ENCODE measurements around the gene TSPAN10. TPM values are rescaled to one million over a fixed set of nuclear protein-coding genes. Genes with fewer than 3 reads are reported as not detected.

TSPAN10 gene
- total RNA-seq, 2 experiments from 2014 or later: 0.17 TPM; not detected in 1

DNA sequence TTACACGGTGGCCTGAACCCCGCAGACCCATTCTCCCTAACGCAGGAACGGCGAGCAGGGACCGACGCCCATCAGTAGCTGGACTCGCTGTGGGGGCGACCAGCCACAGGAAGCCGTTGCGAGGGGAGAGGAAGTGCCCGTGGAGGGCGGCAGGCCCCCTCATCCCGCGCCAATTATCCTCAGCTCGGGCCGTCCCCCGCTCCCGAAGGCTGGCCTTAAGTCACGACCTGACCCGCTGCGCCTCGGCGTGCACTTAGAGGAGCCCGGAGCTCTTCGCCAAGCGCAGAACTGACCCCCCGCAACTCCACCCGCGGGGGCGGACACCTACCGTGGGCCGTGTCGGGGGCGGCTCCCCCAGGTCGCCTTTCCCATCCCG is 46.2 kb downstream of the TSPAN10 start:
- Mint-ChIP-seq H3K27ac (peak overlapping the region; percentile 81), H3K27me3 (no peaks in the 10 kb centered on the region), H3K4me1 (ENCODE audit: low read depth) (peaks cover 24% of the 10 kb centered on the region), H3K36me3 (ENCODE audit: low read depth) (peaks cover 42% of the 10 kb centered on the region), H3K4me3 (peak overlapping the region; percentile 100), H3K9me3 (no peaks in the 10 kb centered on the region)
- ATAC-seq (ENCODE audit: poor library complexity) (no peak), DNase-seq (peak in 1 of 14 experiments; percentile 12)
- peaks cover 30% of the 10 kb centered on the region for H3K36me3 ChIP-seq (ENCODE audit: insufficient read depth, low read length)
- H3K27me3 ChIP-seq (ENCODE audit: control insufficient read depth in 1 of 2, insufficient read depth in 2 of 2, low read length in 2 of 2): no peaks in the 10 kb centered on the region
- peak overlapping the region; percentile 98 for H3K4me3 ChIP-seq (ENCODE audit: low read length)
- ChIA-PET POLR2A (interaction anchor here (0.9 to 4.0 kb wide), 18 partner anchors 9 to 444 kb away, joined by 3 to 43 read pairs (median 4); partner anchors contain the start of genes CCDC137, CENPX, FAAP100 and LRRC45), CTCF (interaction anchor here (0.9 to 1.6 kb wide), 3 partner anchors 19 to 186 kb away, joined by 3 to 5 read pairs (median 3); no protein-coding TSS in a partner anchor)
- no peaks in the 10 kb centered on the region for H3K9me3 ChIP-seq (ENCODE audit: control insufficient read depth in 1 of 2, insufficient read depth in 1 of 2, low read length in 2 of 2)
- H3K27ac ChIP-seq (ENCODE audit: low read depth in 1 of 2, low read length in 2 of 2): peak overlapping the region; percentile 67 to 69
- H3K4me1 ChIP-seq (ENCODE audit: insufficient read depth, low read length): peaks cover 51% of the 10 kb centered on the region
- TF ChIP-seq, protein P1, sequence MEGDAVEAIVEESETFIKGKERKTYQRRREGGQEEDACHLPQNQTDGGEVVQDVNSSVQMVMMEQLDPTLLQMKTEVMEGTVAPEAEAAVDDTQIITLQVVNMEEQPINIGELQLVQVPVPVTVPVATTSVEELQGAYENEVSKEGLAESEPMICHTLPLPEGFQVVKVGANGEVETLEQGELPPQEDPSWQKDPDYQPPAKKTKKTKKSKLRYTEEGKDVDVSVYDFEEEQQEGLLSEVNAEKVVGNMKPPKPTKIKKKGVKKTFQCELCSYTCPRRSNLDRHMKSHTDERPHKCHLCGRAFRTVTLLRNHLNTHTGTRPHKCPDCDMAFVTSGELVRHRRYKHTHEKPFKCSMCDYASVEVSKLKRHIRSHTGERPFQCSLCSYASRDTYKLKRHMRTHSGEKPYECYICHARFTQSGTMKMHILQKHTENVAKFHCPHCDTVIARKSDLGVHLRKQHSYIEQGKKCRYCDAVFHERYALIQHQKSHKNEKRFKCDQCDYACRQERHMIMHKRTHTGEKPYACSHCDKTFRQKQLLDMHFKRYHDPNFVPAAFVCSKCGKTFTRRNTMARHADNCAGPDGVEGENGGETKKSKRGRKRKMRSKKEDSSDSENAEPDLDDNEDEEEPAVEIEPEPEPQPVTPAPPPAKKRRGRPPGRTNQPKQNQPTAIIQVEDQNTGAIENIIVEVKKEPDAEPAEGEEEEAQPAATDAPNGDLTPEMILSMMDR (IDR thresholded peaks at IDR 0.05): no peak
- intact Hi-C loops (cut with DNase I, micrococcal nuclease): loop anchor here (1.0 to 5.0 kb wide), 4 partner anchors 17 to 179 kb away; partner anchors contain the start of genes CCDC137 (in 1 of the 2), NPLOC4 (in 1 of the 2), OXLD1 (in 1 of the 2) and P4HB (in 1 of the 2)

DNA sequence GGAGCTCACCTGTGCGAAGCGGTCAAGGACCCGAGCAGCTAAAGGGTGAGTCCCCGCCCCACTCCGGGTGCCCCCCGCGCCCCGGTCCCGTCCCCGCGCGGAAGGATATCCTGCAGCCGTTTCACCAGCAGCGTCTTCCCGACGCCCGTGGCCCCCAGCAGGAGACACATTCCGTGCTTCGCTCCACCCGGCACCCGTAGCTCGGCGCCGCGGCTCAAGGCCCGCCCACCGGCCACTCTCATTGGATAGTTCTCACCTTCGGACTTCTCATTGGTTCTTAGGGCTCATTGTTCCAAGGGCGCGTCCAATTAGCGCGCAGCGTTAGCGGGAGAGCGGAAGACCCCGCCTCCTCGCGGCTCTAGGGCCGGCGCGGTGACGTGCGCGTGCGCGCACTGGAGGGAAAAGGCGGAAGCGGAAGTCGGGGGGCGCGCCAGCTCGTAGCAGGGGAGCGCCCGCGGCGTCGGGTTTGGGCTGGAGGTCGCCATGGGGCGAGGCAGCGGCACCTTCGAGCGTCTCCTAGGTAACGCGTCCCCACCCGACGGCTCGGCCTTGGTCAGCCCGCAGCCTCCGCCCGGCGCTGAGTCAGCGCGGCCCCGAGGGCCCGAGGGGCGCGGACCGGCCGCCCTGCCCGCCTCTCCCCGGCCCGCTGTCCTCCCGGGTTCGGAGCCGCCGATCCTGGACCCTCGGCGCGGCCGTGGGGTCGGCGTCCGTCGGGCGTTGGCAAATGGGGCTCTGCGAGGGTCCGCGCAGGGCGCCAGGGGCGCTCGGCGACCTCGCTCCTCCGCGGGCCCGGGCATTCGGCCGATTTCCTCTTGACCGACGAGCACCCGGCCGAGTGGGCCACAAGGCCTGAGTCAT is 46.8 kb downstream of the TSPAN10 start, which contains the start of the genes ARL16 and HGS:
Gene ARL16, minus strand, starts transcription at position 214 of the 858 bp plus-strand sequence. Its CDS starts 44 bp downstream, at position 170.
Gene HGS, plus strand, starts transcription at position 428 of the 858 bp plus-strand sequence. Its CDS starts 56 bp downstream, at position 484.
- H3K4me3 Mint-ChIP-seq: peak within 1 kb of the TSS; percentile 100
- Histone ChIP-seq H3K36me3 (ENCODE audit: insufficient read depth, low read length) (peaks cover 36% of the 10 kb centered on the region), H3K27ac (ENCODE audit: low read depth in 1 of 2, low read length in 2 of 2) (peak within 1 kb of the TSS; percentile 67 to 69), H3K4me3 (ENCODE audit: low read length) (peak within 1 kb of the TSS; percentile 98), H3K9me3 (ENCODE audit: control insufficient read depth in 1 of 2, insufficient read depth in 1 of 2, low read length in 2 of 2) (no peaks in the 10 kb centered on the region), H3K27me3 (ENCODE audit: control insufficient read depth in 1 of 2, insufficient read depth in 2 of 2, low read length in 2 of 2) (no peaks in the 10 kb centered on the region), H3K4me1 (ENCODE audit: insufficient read depth, low read length) (peaks cover 51% of the 10 kb centered on the region)
- H3K36me3 Mint-ChIP-seq (ENCODE audit: low read depth): peaks cover 46% of the 10 kb centered on the region
- POLR2A ChIA-PET: interaction anchor here (0.6 to 4.0 kb wide), 20 partner anchors 9 to 933 kb away, joined by 3 to 43 read pairs (median 4); partner anchors contain the start of genes ACTG1, CCDC137, CENPX and FAAP100
- CTCF ChIA-PET: interaction anchor here (0.6 to 1.6 kb wide), 4 partner anchors 18 to 186 kb away, joined by 3 to 5 read pairs (median 4); no protein-coding TSS in a partner anchor
- intact Hi-C loops (cut with DNase I, micrococcal nuclease): loop anchor here (1.0 to 5.0 kb wide), 5 partner anchors 18 to 178 kb away; partner anchors contain the start of genes CCDC137 (in 1 of the 2), MRPL12 (in 1 of the 2), NPLOC4 (in 1 of the 2) and OXLD1 (in 1 of the 2)
- peaks cover 24% of the 10 kb centered on the region for H3K4me1 Mint-ChIP-seq (ENCODE audit: low read depth)
- ATAC-seq (ENCODE audit: poor library complexity) (peak; percentile 99), DNase-seq (peak; percentile 94 to 99 (median 96))
- TF ChIP-seq, protein P1 (IDR thresholded peaks at IDR 0.05): no peak
- H3K27ac Mint-ChIP-seq: peak within 1 kb of the TSS; percentile 81
- no peaks in the 10 kb centered on the region for H3K9me3 Mint-ChIP-seq
- no peaks in the 10 kb centered on the region for H3K27me3 Mint-ChIP-seq

DNA sequence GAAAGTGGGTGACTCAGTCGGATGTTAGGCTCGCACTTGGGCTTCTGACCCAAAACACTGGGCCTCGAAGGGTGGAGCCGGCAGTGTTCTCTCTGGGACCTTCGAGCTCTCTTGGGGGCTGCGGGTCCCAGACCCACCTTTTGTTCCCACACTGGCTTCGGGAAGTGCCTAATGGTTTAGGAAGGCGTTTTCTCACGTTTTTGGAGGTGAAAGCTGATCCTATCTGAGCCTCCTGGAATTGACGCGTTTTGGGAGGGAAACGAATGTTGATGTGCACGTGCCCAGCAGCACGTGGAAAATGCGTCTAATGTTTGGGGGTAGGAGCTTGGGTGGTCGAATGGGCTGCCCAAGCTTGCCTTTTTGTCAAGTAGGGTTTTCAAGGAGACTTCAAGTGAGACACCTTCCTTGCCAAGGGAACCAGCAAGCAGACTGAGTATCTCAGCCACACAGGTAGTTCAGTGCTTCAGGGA is 47.5 kb downstream of the TSPAN10 start:
- Histone ChIP-seq H3K27ac (ENCODE audit: low read depth in 1 of 2, low read length in 2 of 2) (peak overlapping the region; percentile 36 to 50), H3K9me3 (ENCODE audit: control insufficient read depth in 1 of 2, insufficient read depth in 1 of 2, low read length in 2 of 2) (no peaks in the 10 kb centered on the region), H3K36me3 (ENCODE audit: insufficient read depth, low read length) (peaks cover 43% of the 10 kb centered on the region), H3K27me3 (ENCODE audit: control insufficient read depth in 1 of 2, insufficient read depth in 2 of 2, low read length in 2 of 2) (no peaks in the 10 kb centered on the region), H3K4me3 (ENCODE audit: low read length) (peak overlapping the region; percentile 98), H3K4me1 (ENCODE audit: insufficient read depth, low read length) (peaks cover 56% of the 10 kb centered on the region)
- H3K9me3 Mint-ChIP-seq: no peaks in the 10 kb centered on the region
- peaks cover 52% of the 10 kb centered on the region for H3K36me3 Mint-ChIP-seq (ENCODE audit: low read depth)
- H3K27me3 Mint-ChIP-seq: no peaks in the 10 kb centered on the region
- peak overlapping the region; percentile 84 for H3K4me3 Mint-ChIP-seq
- POLR2A ChIA-PET: interaction anchor here (0.6 to 4.0 kb wide), 13 partner anchors 11 to 932 kb away, joined by 3 to 43 read pairs (median 5); partner anchors contain the start of genes ACTG1, CCDC137, CENPX and FAAP100
- CTCF ChIA-PET: interaction anchor here (1.2 to 1.6 kb wide), 3 partner anchors 9 to 185 kb away, joined by 3 to 5 read pairs (median 3); no protein-coding TSS in a partner anchor
- H3K4me1 Mint-ChIP-seq (ENCODE audit: low read depth): peaks cover 24% of the 10 kb centered on the region
- H3K27ac Mint-ChIP-seq: peak overlapping the region; percentile 79
- TF ChIP-seq, protein P1 (IDR thresholded peaks at IDR 0.05): no peak
- intact Hi-C loops (cut with DNase I, micrococcal nuclease): loop anchor here (2.0 to 5.0 kb wide), 3 partner anchors 18 to 178 kb away; partner anchors contain the start of genes MRPL12 (in 1 of the 2) and P4HB (in 1 of the 2)
- no peak for DNase-seq
- no peak for ATAC-seq (ENCODE audit: poor library complexity)
